Measurements from ENCODE around the gene EIF3K.
A peak's percentile ranks its signal among the peaks of the same experiment; 100 is the strongest.

EIF3K gene

GRCh38 chr19:38665950-38666662 lies 47.1 kb downstream of the EIF3K start:
- no peaks in the 10 kb centered on the region for H3K27me3 ChIP-seq (ENCODE audit: control insufficient read depth, insufficient read depth, low read length, poor library complexity, severe bottlenecking)
- no peak overlapping the region for H3K4me3 ChIP-seq (ENCODE audit: insufficient read depth, low read depth, low read length)
- no peaks in the 10 kb centered on the region for H3K36me3 ChIP-seq (ENCODE audit: control insufficient read depth, insufficient read depth, low read length)
- H3K27ac ChIP-seq (ENCODE audit: insufficient read depth, low read depth, low read length, poor library complexity, severe bottlenecking): peak overlapping the region; percentile 76
- 18 to 22% methylated on average over 18 to 19 of the region's 19 CpGs for WGBS, 2 experiments
- peaks cover 57% of the 10 kb centered on the region for H3K4me1 ChIP-seq (ENCODE audit: control insufficient read depth, insufficient read depth, low read length)
- H3K9me3 ChIP-seq (ENCODE audit: control insufficient read depth, low read length): no peaks in the 10 kb centered on the region

DNA sequence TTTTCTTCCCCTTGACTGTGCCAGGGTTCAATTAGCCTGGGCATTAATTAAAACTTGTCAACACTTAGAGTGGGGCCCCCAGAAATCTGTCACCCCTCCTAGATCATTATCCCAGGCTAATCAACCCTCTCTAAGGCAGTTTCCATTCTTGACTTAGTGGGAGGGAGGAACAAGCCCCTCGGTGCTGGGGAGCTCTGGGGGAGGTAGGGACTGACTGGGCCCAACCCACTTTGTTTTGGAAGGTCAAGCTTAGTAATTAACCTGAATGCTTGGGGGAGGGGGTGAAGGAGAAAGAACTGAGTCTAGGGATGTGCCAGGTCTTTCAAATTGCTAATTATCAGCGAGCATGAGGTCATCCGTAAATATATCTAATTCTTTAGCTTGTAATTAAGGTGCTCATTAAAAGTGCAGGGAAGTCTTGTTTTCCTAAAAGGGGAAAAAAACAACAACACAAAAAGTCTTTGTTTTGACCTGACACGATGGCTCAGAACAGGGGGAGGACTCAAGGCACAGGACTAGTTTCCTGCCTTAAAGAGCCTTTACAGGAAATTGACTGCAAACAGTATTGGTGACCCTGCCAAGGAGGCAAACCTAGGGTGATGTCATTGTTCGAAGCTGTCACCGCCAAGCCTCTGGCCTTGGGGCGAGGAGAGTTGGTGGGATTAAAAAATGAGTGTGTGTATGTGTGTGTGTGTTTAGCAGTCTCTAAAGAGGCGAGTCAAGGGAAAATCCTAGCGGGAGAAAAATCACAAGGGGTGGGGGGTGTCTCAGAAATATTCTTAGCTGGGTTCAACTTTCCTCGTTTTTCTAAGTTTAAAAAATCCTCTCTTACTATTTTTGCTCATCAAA lies 47.9 kb downstream of the EIF3K start:
- Histone ChIP-seq H3K27ac (ENCODE audit: insufficient read depth, low read depth, low read length, poor library complexity, severe bottlenecking) (peak overlapping the region; percentile 76), H3K27me3 (ENCODE audit: control insufficient read depth, insufficient read depth, low read length, poor library complexity, severe bottlenecking) (no peaks in the 10 kb centered on the region), H3K4me3 (ENCODE audit: insufficient read depth, low read depth, low read length) (no peak overlapping the region), H3K4me1 (ENCODE audit: control insufficient read depth, insufficient read depth, low read length) (peaks cover 57% of the 10 kb centered on the region), H3K9me3 (ENCODE audit: control insufficient read depth, low read length) (no peaks in the 10 kb centered on the region), H3K36me3 (ENCODE audit: control insufficient read depth, insufficient read depth, low read length) (no peaks in the 10 kb centered on the region)
- 43 to 45% methylated on average over 10 of the region's 10 CpGs for WGBS, 2 experiments

GRCh38 chr19:38667661-38668171 lies 48.7 kb downstream of the EIF3K start:
- 87% methylated on average over 8 of the region's 8 CpGs for WGBS, 2 experiments
- Histone ChIP-seq H3K36me3 (ENCODE audit: control insufficient read depth, insufficient read depth, low read length) (no peaks in the 10 kb centered on the region), H3K4me1 (ENCODE audit: control insufficient read depth, insufficient read depth, low read length) (peaks cover 52% of the 10 kb centered on the region), H3K9me3 (ENCODE audit: control insufficient read depth, low read length) (no peaks in the 10 kb centered on the region), H3K4me3 (ENCODE audit: insufficient read depth, low read depth, low read length) (no peak overlapping the region), H3K27me3 (ENCODE audit: control insufficient read depth, insufficient read depth, low read length, poor library complexity, severe bottlenecking) (no peaks in the 10 kb centered on the region), H3K27ac (ENCODE audit: insufficient read depth, low read depth, low read length, poor library complexity, severe bottlenecking) (no peak overlapping the region)

GRCh38 chr19:38669552-38669951 lies 50.6 kb downstream of the EIF3K start:
- WGBS, 2 experiments: 96 to 97% methylated on average over 5 of the region's 5 CpGs
- Histone ChIP-seq H3K27me3 (ENCODE audit: control insufficient read depth, insufficient read depth, low read length, poor library complexity, severe bottlenecking) (no peaks in the 10 kb centered on the region), H3K27ac (ENCODE audit: insufficient read depth, low read depth, low read length, poor library complexity, severe bottlenecking) (no peak overlapping the region), H3K9me3 (ENCODE audit: control insufficient read depth, low read length) (no peaks in the 10 kb centered on the region), H3K4me1 (ENCODE audit: control insufficient read depth, insufficient read depth, low read length) (peaks cover 34% of the 10 kb centered on the region), H3K4me3 (ENCODE audit: insufficient read depth, low read depth, low read length) (no peak overlapping the region), H3K36me3 (ENCODE audit: control insufficient read depth, insufficient read depth, low read length) (no peaks in the 10 kb centered on the region)

DNA sequence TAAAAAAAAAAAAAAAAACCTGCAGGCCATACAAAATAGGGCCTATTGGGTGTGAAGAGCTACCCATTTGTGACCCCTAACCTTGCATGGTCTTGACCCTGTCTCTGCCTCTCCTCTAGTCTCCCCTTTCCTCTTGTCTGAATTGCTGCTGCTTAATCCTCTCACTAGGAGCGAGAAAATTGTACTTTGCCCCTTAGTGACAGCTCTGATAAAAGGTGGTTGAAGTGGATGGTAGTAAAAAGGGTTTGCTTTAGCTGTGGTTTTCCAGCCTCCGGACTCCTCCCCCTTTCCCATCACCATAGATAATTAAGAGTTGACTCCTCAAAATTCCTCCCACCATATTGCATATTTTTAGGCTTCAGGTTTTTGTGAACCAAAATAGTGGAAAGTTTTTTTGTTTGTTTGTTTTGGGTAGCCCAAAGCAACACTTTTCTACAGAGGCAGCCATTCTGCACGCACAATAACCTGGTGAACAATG lies 52.0 kb downstream of the EIF3K start:
- Histone ChIP-seq H3K27ac (ENCODE audit: insufficient read depth, low read depth, low read length, poor library complexity, severe bottlenecking) (no peak overlapping the region), H3K27me3 (ENCODE audit: control insufficient read depth, insufficient read depth, low read length, poor library complexity, severe bottlenecking) (no peaks in the 10 kb centered on the region), H3K36me3 (ENCODE audit: control insufficient read depth, insufficient read depth, low read length) (no peaks in the 10 kb centered on the region), H3K9me3 (ENCODE audit: control insufficient read depth, low read length) (no peaks in the 10 kb centered on the region), H3K4me3 (ENCODE audit: insufficient read depth, low read depth, low read length) (no peak overlapping the region), H3K4me1 (ENCODE audit: control insufficient read depth, insufficient read depth, low read length) (peaks cover 27% of the 10 kb centered on the region)
- 93 to 100% methylated on average over 1 of the region's 3 CpGs for WGBS, 2 experiments

GRCh38 chr19:38671654-38672053 lies 52.7 kb downstream of the EIF3K start:
- Histone ChIP-seq H3K4me1 (ENCODE audit: control insufficient read depth, insufficient read depth, low read length) (peaks cover 22% of the 10 kb centered on the region), H3K27me3 (ENCODE audit: control insufficient read depth, insufficient read depth, low read length, poor library complexity, severe bottlenecking) (no peaks in the 10 kb centered on the region), H3K9me3 (ENCODE audit: control insufficient read depth, low read length) (no peaks in the 10 kb centered on the region), H3K27ac (ENCODE audit: insufficient read depth, low read depth, low read length, poor library complexity, severe bottlenecking) (peak overlapping the region; percentile 16), H3K36me3 (ENCODE audit: control insufficient read depth, insufficient read depth, low read length) (no peaks in the 10 kb centered on the region), H3K4me3 (ENCODE audit: insufficient read depth, low read depth, low read length) (no peak overlapping the region)
- 92 to 95% methylated on average over 4 of the region's 4 CpGs for WGBS, 2 experiments

DNA sequence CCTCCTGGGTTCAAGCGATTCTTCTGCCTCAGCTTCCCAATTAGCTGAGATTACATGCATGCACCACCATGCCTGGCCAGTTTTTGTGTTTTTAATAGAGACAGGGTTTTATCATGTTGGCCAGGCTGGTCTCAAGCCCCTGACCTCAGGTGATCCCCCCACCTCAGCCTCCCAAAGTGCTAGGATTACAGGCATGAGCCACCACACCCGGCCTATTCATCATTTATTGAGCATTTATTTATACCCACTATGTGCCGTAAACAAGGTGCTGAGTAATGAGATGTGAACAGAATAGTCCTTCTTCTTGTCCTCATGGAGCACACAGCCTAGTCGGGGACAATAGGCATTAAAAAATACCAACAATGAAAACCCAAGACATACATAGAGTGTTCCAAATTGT lies 54.0 kb downstream of the EIF3K start:
- H3K4me3 ChIP-seq (ENCODE audit: insufficient read depth, low read depth, low read length): no peak overlapping the region
- H3K36me3 ChIP-seq (ENCODE audit: control insufficient read depth, insufficient read depth, low read length): no peaks in the 10 kb centered on the region
- no peak overlapping the region for H3K27ac ChIP-seq (ENCODE audit: insufficient read depth, low read depth, low read length, poor library complexity, severe bottlenecking)
- H3K9me3 ChIP-seq (ENCODE audit: control insufficient read depth, low read length): no peaks in the 10 kb centered on the region
- WGBS, 2 experiments: 94 to 95% methylated on average over 3 to 4 of the region's 4 CpGs
- H3K4me1 ChIP-seq (ENCODE audit: control insufficient read depth, insufficient read depth, low read length): peaks cover 8% of the 10 kb centered on the region
- H3K27me3 ChIP-seq (ENCODE audit: control insufficient read depth, insufficient read depth, low read length, poor library complexity, severe bottlenecking): no peaks in the 10 kb centered on the region

DNA sequence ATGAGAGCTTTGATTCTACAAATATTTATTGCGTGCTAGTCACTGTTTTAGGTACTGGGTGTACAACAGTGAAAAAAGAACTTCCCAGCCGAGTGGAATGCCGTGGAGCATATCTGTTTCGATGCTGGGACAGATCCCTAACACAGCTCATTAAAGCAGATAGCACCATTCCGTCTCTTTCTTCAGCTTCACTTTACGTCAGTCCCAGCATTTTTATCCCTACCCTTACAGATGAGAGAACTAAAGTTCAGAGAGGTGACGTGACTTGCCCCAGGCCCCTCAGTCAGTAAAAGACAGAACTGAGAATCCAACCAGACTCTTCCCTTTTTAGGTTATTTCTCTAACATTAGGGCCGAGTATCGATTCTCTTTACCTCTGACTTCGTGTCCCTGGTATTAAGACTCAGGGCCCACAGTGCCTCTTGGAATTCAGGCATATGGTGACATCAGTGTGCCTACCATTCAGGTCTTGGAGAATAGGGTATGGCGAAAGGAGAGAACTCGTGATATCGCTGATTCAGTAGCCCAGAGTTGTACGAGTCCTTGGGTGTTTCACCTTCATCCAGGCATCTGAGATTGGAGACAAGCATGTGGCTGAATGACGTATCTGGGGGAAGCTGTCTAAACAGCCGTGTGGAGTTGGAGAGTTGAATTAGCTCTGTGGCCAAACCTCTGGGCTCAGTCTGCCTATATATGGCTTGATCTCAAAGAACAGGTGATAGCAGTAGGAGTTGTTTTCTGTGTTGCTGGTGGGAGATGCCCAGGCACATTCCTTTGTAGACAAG lies 55.6 kb downstream of the EIF3K start:
- H3K27ac ChIP-seq (ENCODE audit: insufficient read depth, low read depth, low read length, poor library complexity, severe bottlenecking): no peak overlapping the region

DNA sequence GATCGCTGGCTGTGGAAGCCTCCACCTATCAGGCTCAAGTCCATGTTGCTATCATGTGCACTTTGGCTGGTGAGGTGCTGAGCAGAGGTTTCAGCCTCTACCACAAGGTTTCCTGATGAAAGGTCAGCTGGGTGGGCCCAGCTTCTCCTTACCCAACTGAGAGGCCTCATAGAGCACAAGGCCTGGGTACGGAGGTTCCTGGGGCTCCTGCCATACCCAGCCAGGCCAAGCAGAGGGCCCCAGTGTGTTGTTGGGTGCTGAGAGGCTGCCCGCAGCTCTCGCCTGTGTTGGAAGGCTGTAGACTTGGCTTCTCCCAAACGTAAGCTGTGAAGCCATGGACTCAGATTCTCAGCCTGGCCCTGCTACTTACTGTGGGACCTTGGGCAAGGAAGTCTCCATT lies 56.6 kb downstream of the EIF3K start:
- H3K27ac ChIP-seq (ENCODE audit: insufficient read depth, low read depth, low read length, poor library complexity, severe bottlenecking): no peak overlapping the region
- no peaks in the 10 kb centered on the region for H3K36me3 ChIP-seq (ENCODE audit: control insufficient read depth, insufficient read depth, low read length)
- H3K4me3 ChIP-seq (ENCODE audit: insufficient read depth, low read depth, low read length): no peak overlapping the region
- no peaks in the 10 kb centered on the region for H3K9me3 ChIP-seq (ENCODE audit: control insufficient read depth, low read length)
- H3K4me1 ChIP-seq (ENCODE audit: control insufficient read depth, insufficient read depth, low read length): peaks cover 8% of the 10 kb centered on the region
- 92 to 96% methylated on average over 5 of the region's 5 CpGs for WGBS, 2 experiments
- H3K27me3 ChIP-seq (ENCODE audit: control insufficient read depth, insufficient read depth, low read length, poor library complexity, severe bottlenecking): no peaks in the 10 kb centered on the region

More for the DNA sequence above, 55.6 kb downstream of the EIF3K start:
- H3K27me3 ChIP-seq (ENCODE audit: control insufficient read depth, insufficient read depth, low read length, poor library complexity, severe bottlenecking): no peaks in the 10 kb centered on the region
- H3K4me3 ChIP-seq (ENCODE audit: insufficient read depth, low read depth, low read length): no peak overlapping the region
- peaks cover 8% of the 10 kb centered on the region for H3K4me1 ChIP-seq (ENCODE audit: control insufficient read depth, insufficient read depth, low read length)
- WGBS, 2 experiments: 93 to 94% methylated on average over 16 of the region's 16 CpGs
- H3K9me3 ChIP-seq (ENCODE audit: control insufficient read depth, low read length): no peaks in the 10 kb centered on the region
- H3K36me3 ChIP-seq (ENCODE audit: control insufficient read depth, insufficient read depth, low read length): no peaks in the 10 kb centered on the region

Data from ectodermal cell (in vitro differentiated cells).